GM12878 (cell line): ENCODE results near the gene PITRM1. TPM values are rescaled to one million over a fixed set of nuclear protein-coding genes. Genes with fewer than 3 reads are reported as not detected.
A peak's percentile ranks its signal among the peaks of the same experiment; 100 is the strongest.

Experiments used
- ATAC-seq: fragments of 200-7000 bp; cut with Tn5 transposase; 3 replicates; pipeline ENCODE4 v1.9.1; 2020; ENCODE audit warnings: mild to moderate bottlenecking, moderate library complexity
- BruUV-seq: library from RNA; stranded (reverse); fragments of 400-500 nt; replicated peaks from 2 replicates; lab custom pipeline; 2021; lab: Mats Ljungman, UMichigan
- CTCF ChIA-PET: fragments of 300-600 bp; sonication (Branson Sonifier 250); formaldehyde crosslinking; extraction: SDS; loops from one replicate; lab custom pipeline; 2021; ENCODE audit warnings: inconsistent platforms; lab: Yijun Ruan, JAX
- POLR2A ChIA-PET: fragments of 350-600 bp; formaldehyde crosslinking; extraction: SDS; loops from one replicate; lab custom pipeline; 2021; ENCODE audit warnings: inconsistent platforms; lab: Charles Lee
- RAD21 ChIA-PET: fragments of 300-600 bp; sonication (Branson Sonifier 250); formaldehyde crosslinking; loops from one replicate; lab custom pipeline; 2023; ENCODE audit warnings: antibody characterized with exemption; ENCODE audit not compliant: unreplicated experiment; lab: Charles Lee
- SMC1A ChIA-PET: fragments of 300-600 bp; sonication (Branson Sonifier 250); formaldehyde crosslinking; loops from one replicate; lab custom pipeline; 2023; ENCODE audit not compliant: unreplicated experiment, uncharacterized antibody; lab: Charles Lee
- DNase-seq: peaks from one replicate; pipeline ENCODE4 v3.0.0-alpha.2; 2011; ENCODE audit warnings: low read depth, low spot score
- FAIRE-seq: peaks from 3 replicates; lab custom pipeline; 2011; peaks lifted over from hg19 to GRCh38; lab: Jason Lieb, UNC
- H2AFZ ChIP-seq: 2 replicates; pipeline ENCODE4 v1.6.0; 2011; ENCODE audit warnings: low read depth, low read length, control low read depth; ENCODE audit not compliant: control insufficient read depth
- H3K27ac ChIP-seq: 2 replicates; pipeline ENCODE4 v1.5.1; 2011; ENCODE audit warnings: control low read depth; ENCODE audit not compliant: control insufficient read depth, insufficient read depth
- H3K27me3 ChIP-seq, 2 experiments: replicated peaks in 1 of 2; 2 replicates each; pipeline versions ENCODE4 v1.6.0 to v1.6.1; 2011; ENCODE audit warnings: low read length in 1 of 2; ENCODE audit not compliant: control insufficient read depth in 2 of 2, insufficient read depth in 2 of 2
- H3K36me3 ChIP-seq, 2 experiments: 2 replicates each; pipeline ENCODE4 v1.5.1; 2011; ENCODE audit warnings: low read length in 1 of 2; ENCODE audit not compliant: control insufficient read depth in 2 of 2, insufficient read depth in 2 of 2
- H3K4me1 ChIP-seq: 2 replicates; pipeline ENCODE4 v1.6.1; 2011; ENCODE audit warnings: mild to moderate bottlenecking, low read length, moderate library complexity, mixed read lengths; ENCODE audit not compliant: control insufficient read depth, insufficient read depth
- H3K4me2 ChIP-seq: 2 replicates; pipeline ENCODE4 v1.6.0; 2011; ENCODE audit warnings: control low read depth; ENCODE audit not compliant: control insufficient read depth, insufficient read depth
- H3K4me3 ChIP-seq: fragments of 200-600 bp; sonication (generic); 2 replicates; pipeline ENCODE4 v1.5.1; 2016
- H3K79me2 ChIP-seq: 2 replicates; pipeline ENCODE4 v1.6.0; 2011; ENCODE audit warnings: low read length; ENCODE audit not compliant: control insufficient read depth, insufficient read depth
- H3K9ac ChIP-seq: 2 replicates; pipeline ENCODE4 v1.8.0; 2011; ENCODE audit warnings: low read length, control low read depth, mixed read lengths; ENCODE audit not compliant: control insufficient read depth, insufficient read depth
- H3K9me3 ChIP-seq: replicated peaks from 3 replicates; pipeline ENCODE4 v1.5.1; 2011; ENCODE audit warnings: mild to moderate bottlenecking, low read length; ENCODE audit not compliant: control insufficient read depth, insufficient read depth
- H4K20me1 ChIP-seq: 2 replicates; pipeline ENCODE4 v1.6.0; 2011; ENCODE audit not compliant: control insufficient read depth, insufficient read depth
- ATF3 ChIP-seq: IDR thresholded peaks from 2 replicates; pipeline ENCODE4 v1.6.1; 2011; ENCODE audit warnings: low read depth, mild to moderate bottlenecking, low read length, moderate library complexity, borderline replicate concordance; ENCODE audit errors: extremely low read depth
- BCL3 ChIP-seq: IDR thresholded peaks from 2 replicates; pipeline ENCODE4 v1.6.1; 2011; ENCODE audit warnings: borderline replicate concordance, low read depth, mild to moderate bottlenecking, moderate library complexity, low read length; ENCODE audit not compliant: insufficient read depth, poor library complexity, severe bottlenecking
- BRCA1 ChIP-seq: IDR thresholded peaks from 2 replicates; pipeline ENCODE4 v1.6.1; 2011; ENCODE audit warnings: low read depth, low read length, improper control_type of control experiment
- CEBPZ ChIP-seq: fragments of 150-350 bp; IDR thresholded peaks from 2 replicates; pipeline ENCODE4 v1.6.1; 2016; ENCODE audit warnings: low read depth, low read length
- CREB1 ChIP-seq: IDR thresholded peaks from 2 replicates; pipeline ENCODE4 v1.6.1; 2012; ENCODE audit warnings: low read depth, mild to moderate bottlenecking, inconsistent platforms
- DPF2 ChIP-seq: fragments of 450-650 bp; IDR thresholded peaks from 2 replicates; pipeline ENCODE4 v1.6.1; 2017; ENCODE audit warnings: mild to moderate bottlenecking
- HDGF ChIP-seq: fragments of 450-650 bp; IDR thresholded peaks from 2 replicates; pipeline ENCODE4 v1.6.1; 2016; ENCODE audit warnings: antibody characterized with exemption
- IKZF1 ChIP-seq: fragments of 450-650 bp; conservative IDR thresholded peaks from 2 replicates; pipeline ENCODE4 v1.6.1; 2017; ENCODE audit warnings: antibody characterized with exemption, mild to moderate bottlenecking
- MTA2 ChIP-seq: fragments of 450-650 bp; IDR thresholded peaks from 2 replicates; pipeline ENCODE4 v1.6.1; 2016; ENCODE audit warnings: low read depth, mild to moderate bottlenecking, moderate library complexity
- NFXL1 ChIP-seq: fragments of 450-650 bp; IDR thresholded peaks from 2 replicates; pipeline ENCODE4 v1.6.1; 2017; ENCODE audit warnings: antibody characterized with exemption, mild to moderate bottlenecking, borderline replicate concordance
- POLR2A ChIP-seq: IDR thresholded peaks from 2 replicates; pipeline ENCODE4 v1.6.1; 2011; ENCODE audit warnings: low read depth, mild to moderate bottlenecking, low read length
- POU2F2 ChIP-seq: IDR thresholded peaks from 3 replicates; pipeline ENCODE4 v1.6.1; 2011; ENCODE audit warnings: low read depth, mild to moderate bottlenecking, low read length, borderline replicate concordance
- SREBF1 ChIP-seq: IDR thresholded peaks from 2 replicates; pipeline ENCODE4 v1.6.1; 2012; ENCODE audit warnings: mild to moderate bottlenecking, low read length
- STAT1 ChIP-seq: fragments of 450-650 bp; conservative IDR thresholded peaks from 2 replicates; pipeline ENCODE4 v1.6.1; 2014; ENCODE audit warnings: antibody characterized with exemption, mild to moderate bottlenecking
- STAT3 ChIP-seq: IDR thresholded peaks from 2 replicates; pipeline ENCODE4 v1.6.1; 2011; ENCODE audit warnings: low read depth, low read length, improper control_type of control experiment
- SUPT20H ChIP-seq: IDR thresholded peaks from 2 replicates; pipeline ENCODE4 v1.6.1; 2011; ENCODE audit warnings: low read depth, mild to moderate bottlenecking, low read length, moderate library complexity, borderline replicate concordance; ENCODE audit not compliant: control insufficient read depth
- TCF7 ChIP-seq: IDR thresholded peaks from 2 replicates; pipeline ENCODE4 v1.6.1; 2014; ENCODE audit warnings: antibody characterized with exemption, borderline replicate concordance
- ZNF622 ChIP-seq: fragments of 450-650 bp; IDR thresholded peaks from 2 replicates; pipeline ENCODE4 v1.6.1; 2017; ENCODE audit warnings: mild to moderate bottlenecking, inconsistent platforms
- ZZZ3 ChIP-seq: IDR thresholded peaks from 2 replicates; pipeline ENCODE4 v1.6.1; 2011; ENCODE audit warnings: low read depth; ENCODE audit not compliant: control insufficient read depth, insufficient read length
- WGBS: methylation state at CpG from one replicate; pipeline ENCODE4 v1.1.6; 2016; ENCODE audit warnings: low lambda C conversion rate; ENCODE audit not compliant: insufficient replicate concordance, insufficient coverage; ENCODE audit errors: missing lambda C conversion rate; 5-methylcytosine and 5-hydroxymethylcytosine counted together
- in situ Hi-C: fragments of 300-500 bp; cut with MboI; formaldehyde crosslinking; loops from 9 replicates; pipeline ENCODE4 v1.14.3; 2018; ENCODE audit warnings: mixed read lengths
- intact Hi-C: fragments of 100-400 bp; cut with micrococcal nuclease; formaldehyde crosslinking; loops from one replicate; pipeline ENCODE4 v1.14.2; 2022; ENCODE audit not compliant: unreplicated experiment
- polyA plus RNA-seq, 11 experiments: library from polyadenylated mRNA; depleted of rRNA in 4 of 11; unstranded in 6 of 11; stranded (reverse) in 5 of 11; fragments of >200 nt; fragmentation: Nextera tagmentation in 4 of 11; fragmentation: Illumina TruSeq in 1 of 11; extraction: Ambion mirVana in 4 of 11; extraction: Trizol in 1 of 11; gene quantifications; 1 replicate in 1 of 11; 2 replicates in 10 of 11; pipeline versions ENCODE4 v1.2.1 to v1.2.3, GENCODE V29; 2011 to 2016; ENCODE audit warnings: inconsistent platforms in 2 of 11, missing spikeins in 2 of 11, low read depth in 1 of 11
- total RNA-seq, 4 experiments: library from RNA; depleted of rRNA in 3 of 4; stranded (reverse); fragments of >200 nt in 3 of 4; fragmentation: Illumina TruSeq in 1 of 4; extraction: Trizol in 1 of 4; gene quantifications; 2 replicates each; pipeline versions ENCODE4 v1.2.1 to v1.2.3, GENCODE V29; 2013 to 2021

PITRM1 gene
- total and polyA plus RNA-seq, 10 of the 15 experiments (the other 5 are each of a cell fraction or from before 2014, with no cell fraction given): 15.5 to 53.0 (median 45.0) TPM

- TF ChIP-seq ZNF622 (no peak), SUPT20H (no peak), BRCA1 (no peak), STAT1 (no peak), DPF2 (no peak), MTA2 (no peak), POU2F2 (no peak), HDGF (peak; percentile 82)
Measured at GRCh38 chr10:3173171-3173878, 743 bp upstream of the PITRM1 start (continued).

- BruUV-seq: TSS peak; percentile 61
- CTCF ChIA-PET: interaction anchor here (0.6 to 1.6 kb wide), 3 partner anchors 8 to 890 kb away, joined by 3 to 4 read pairs (median 3); no protein-coding TSS in a partner anchor
- TF ChIP-seq ATF3 (no peak), CREB1 (no peak), BCL3 (no peak), CEBPZ (no peak), TCF7 (no peak), ZZZ3 (no peak), STAT3 (no peak), POLR2A (no peak), BRCA1 (no peak), SUPT20H (no peak), NFXL1 (no peak), SREBF1 (no peak), IKZF1 (no peak)
Measured at GRCh38 chr10:3172081-3172445, 519 bp downstream of the PITRM1 start.

More at GRCh38 chr10:3172081-3172445, 519 bp downstream of the PITRM1 start:
- DNase-seq (no peak), ATAC-seq (peak; percentile 1; the same call in 2 of the 3 replicates), FAIRE-seq (no peak)
- Histone ChIP-seq H3K4me3 (peak overlapping the region; percentile 85), H3K27ac (peak overlapping the region; percentile 69), H3K9ac (peak overlapping the region; percentile 86), H3K27me3 (0 out of 4 replicates have a peak, but pooled peaks cover 0 to 3% of the 10 kb centered on the region in 2 experiments), H3K79me2 (peaks cover 11% of the 10 kb centered on the region), H3K4me1 (peaks cover 5% of the 10 kb centered on the region), H2AFZ (peak overlapping the region; percentile 85), H3K9me3 (no peaks in the 10 kb centered on the region; the same call in 2 of the 3 replicates), H3K36me3 (peaks cover 6 to 9% of the 10 kb centered on the region in 2 experiments; a peak in 3 of 4 replicates), H3K4me2 (peak overlapping the region; percentile 51; the same call in 1 of the 2 replicates), H4K20me1 (no peaks in the 10 kb centered on the region)
- ChIA-PET RAD21 (interaction anchor here (0.7 kb wide), 1 partner anchor 702 kb away, joined by 4 read pairs; no protein-coding TSS in a partner anchor), SMC1A (no interaction called here), POLR2A (interaction anchor here (1.7 kb wide), 1 partner anchor 8 kb away, joined by 6 read pairs; no protein-coding TSS in a partner anchor)
- in situ Hi-C loops (no loop called here), intact Hi-C loops (no loop called here)
- 4% methylated on average over 17 of the region's 21 CpGs for WGBS
